Keratinocyte (primary cell): Measurements from ENCODE around the gene THAP3. TPM values are rescaled to one million over a fixed set of nuclear protein-coding genes. Genes with fewer than 3 reads are reported as not detected.

ENCODE experiments used
- DNase-seq: peaks from one replicate; pipeline ENCODE4 v3.0.0-alpha.2; 2011; ENCODE audit warnings: low read depth, missing footprints, low spot score
- FAIRE-seq: peaks from 2 replicates; lab custom pipeline; 2011; peaks lifted over from hg19 to GRCh38; lab: Jason Lieb, UNC
- H2AFZ ChIP-seq: 2 replicates; pipeline ENCODE4 v1.6.0; 2012; ENCODE audit warnings: low read length, control low read depth, inconsistent platforms; ENCODE audit not compliant: control insufficient read depth
- H3K27ac ChIP-seq: 2 replicates; pipeline ENCODE4 v1.5.1; 2011; ENCODE audit warnings: low read length; ENCODE audit not compliant: control insufficient read depth, insufficient read depth
- H3K27me3 ChIP-seq: 3 replicates; pipeline ENCODE4 v1.6.0; 2011; ENCODE audit warnings: low read length; ENCODE audit not compliant: control insufficient read depth, insufficient read depth; ENCODE audit errors: extremely low read depth
- H3K36me3 ChIP-seq, 2 experiments: 2 replicates in 1 of 2; 3 replicates in 1 of 2; pipeline ENCODE4 v1.5.1; 2011; ENCODE audit warnings: low read length in 2 of 2, mild to moderate bottlenecking in 1 of 2; ENCODE audit not compliant: control insufficient read depth in 2 of 2, insufficient read depth in 2 of 2; ENCODE audit errors: extremely low read depth in 1 of 2
- H3K4me1 ChIP-seq: 3 replicates; pipeline ENCODE4 v1.5.1; 2011; ENCODE audit warnings: low read length; ENCODE audit not compliant: control insufficient read depth, insufficient read depth; ENCODE audit errors: extremely low read depth
- H3K4me2 ChIP-seq: 3 replicates; pipeline ENCODE4 v1.6.0; 2011; ENCODE audit warnings: low read depth, low read length; ENCODE audit not compliant: control insufficient read depth, insufficient read depth; ENCODE audit errors: extremely low read depth
- H3K4me3 ChIP-seq, 3 experiments: fragments of 200-600 bp in 1 of 3; sonication (generic) in 1 of 3; 2 replicates in 2 of 3; 3 replicates in 1 of 3; pipeline ENCODE4 v1.5.1; 2011 to 2016; ENCODE audit warnings: low read length in 3 of 3, mild to moderate bottlenecking in 3 of 3, control low read depth in 2 of 3, inconsistent platforms in 1 of 3, low read depth in 1 of 3, mixed read lengths in 1 of 3, mixed run types in 1 of 3, moderate library complexity in 1 of 3; ENCODE audit not compliant: control insufficient read depth in 2 of 3, insufficient read depth in 2 of 3; ENCODE audit errors: extremely low read depth in 1 of 3
- H3K79me2 ChIP-seq: 2 replicates; pipeline ENCODE4 v1.6.0; 2012; ENCODE audit warnings: low read length; ENCODE audit not compliant: control insufficient read depth, insufficient read depth
- H3K9ac ChIP-seq: 3 replicates; pipeline ENCODE4 v1.6.0; 2011; ENCODE audit warnings: low read length; ENCODE audit not compliant: control insufficient read depth, insufficient read depth; ENCODE audit errors: extremely low read depth
- H3K9me1 ChIP-seq: 3 replicates; pipeline ENCODE4 v1.6.0; 2011; ENCODE audit warnings: low read length; ENCODE audit not compliant: control insufficient read depth, insufficient read depth; ENCODE audit errors: extremely low read depth
- H3K9me3 ChIP-seq: 2 replicates; pipeline ENCODE4 v1.5.1; 2012; ENCODE audit warnings: low read depth, low read length; ENCODE audit not compliant: control insufficient read depth
- H4K20me1 ChIP-seq: 3 replicates; pipeline ENCODE4 v1.6.0; 2011; ENCODE audit warnings: low read length; ENCODE audit not compliant: control insufficient read depth, insufficient read depth; ENCODE audit errors: extremely low read depth
- CTCF ChIP-seq, 3 experiments: IDR thresholded peaks in 1 of 3; conservative IDR thresholded peaks in 1 of 3; optimal IDR thresholded peaks in 1 of 3; 2 replicates in 2 of 3; 3 replicates in 1 of 3; pipeline versions ENCODE3 to v1.5.1; 2011; ENCODE audit warnings: low read length in 3 of 3, mild to moderate bottlenecking in 3 of 3, moderate library complexity in 2 of 3, control low read depth in 1 of 3, inconsistent platforms in 1 of 3; ENCODE audit not compliant: insufficient read depth in 2 of 3; ENCODE audit errors: extremely low read depth in 1 of 3
- EZH2 ChIP-seq: IDR thresholded peaks from one replicate; pipeline ENCODE4 v1.6.1; 2012; ENCODE audit warnings: inconsistent platforms, mild to moderate bottlenecking, low read length, moderate library complexity
- dilution Hi-C: fragments of 300-500 bp; cut with MboI; formaldehyde crosslinking; loops from one replicate; pipeline ENCODE4 v1.7.0; 2020; ENCODE audit warnings: low sequenced_read_pairs; ENCODE audit not compliant: extremely low pct_ligation_motif_present
- polyA plus RNA-seq, 5 experiments: library from polyadenylated mRNA; depleted of rRNA in 3 of 5; stranded (reverse) in 3 of 5; stranded (forward) in 1 of 5; unstranded in 1 of 5; fragments of >200 nt; gene quantifications; 1 replicate in 1 of 5; 2 replicates in 3 of 5; 3 replicates in 1 of 5; pipeline versions ENCODE4 v1.2.1 to v1.2.3, GENCODE V29; 2011 to 2012; ENCODE audit warnings: missing spikeins in 2 of 5, low read depth in 1 of 5, low replicate concordance in 1 of 5

Gene THAP3
- polyA plus RNA-seq, 1 donor (not counting 4 experiments of a cell fraction or from before 2014, with no cell fraction given): 5.1 TPM

- Histone ChIP-seq H4K20me1 (no peaks in the 10 kb centered on the region), H3K27me3 (no peaks in the 10 kb centered on the region), H3K79me2 (no peaks in the 10 kb centered on the region), H3K4me3 (no peak overlapping the region), H3K9me1 (no peaks in the 10 kb centered on the region), H3K9me3 (no peaks in the 10 kb centered on the region), H3K27ac (no peak overlapping the region), H3K36me3 (peaks cover 28 to 37% of the 10 kb centered on the region in 2 experiments), H3K4me1 (no peaks in the 10 kb centered on the region), H3K4me2 (no peak overlapping the region), H3K9ac (no peak overlapping the region), H2AFZ (no peak overlapping the region)
- DNase-seq: no peak
- FAIRE-seq: no peak
- TF ChIP-seq CTCF (optimal IDR thresholded peaks at IDR 0.05 in 1 of 3, IDR thresholded peaks at IDR 0.05 in 1 of 3, conservative IDR thresholded peaks at IDR 0.05 in 1 of 3; ENCODE audit: extremely low read depth in 1 of 3, insufficient read depth in 2 of 3, low read length in 3 of 3): no peak
- TF ChIP-seq EZH2: no peak
- dilution Hi-C loops: no loop called here
Observed at GRCh38 chr1:6648556-6648955, 23.9 kb downstream of the THAP3 start.

DNA sequence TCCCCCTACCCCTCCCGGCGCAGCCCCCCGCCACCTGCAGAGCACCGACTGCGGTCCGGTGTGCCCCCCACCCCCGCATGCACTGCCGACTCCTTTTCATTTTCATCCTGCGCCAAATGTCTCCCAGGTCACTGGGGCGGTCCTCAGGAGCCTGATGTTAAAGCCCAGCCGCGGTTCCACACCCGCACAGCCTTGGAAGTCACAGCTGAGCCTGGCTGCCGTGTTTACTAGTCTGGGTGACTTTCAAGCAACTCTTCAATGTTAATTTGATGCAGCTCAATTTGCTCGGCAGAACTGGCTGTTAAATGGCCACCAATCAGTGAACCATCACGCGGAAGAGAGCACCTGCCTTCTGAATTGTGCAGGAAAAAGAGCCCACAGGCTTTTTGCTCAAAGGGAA, 27.2 kb downstream of the THAP3 start:
- no peak overlapping the region for H3K9ac ChIP-seq
- no peak overlapping the region for H3K27ac ChIP-seq
- H3K4me3 ChIP-seq: no peak overlapping the region
- no peak for FAIRE-seq
- H4K20me1 ChIP-seq: no peaks in the 10 kb centered on the region
- H2AFZ ChIP-seq: no peak overlapping the region
- peaks cover 12 to 24% of the 10 kb centered on the region in 2 experiments for H3K36me3 ChIP-seq
- TF ChIP-seq EZH2: no peak
- TF ChIP-seq CTCF (optimal IDR thresholded peaks at IDR 0.05 in 1 of 3, IDR thresholded peaks at IDR 0.05 in 1 of 3, conservative IDR thresholded peaks at IDR 0.05 in 1 of 3; ENCODE audit: extremely low read depth in 1 of 3, insufficient read depth in 2 of 3, low read length in 3 of 3): no peak
- H3K79me2 ChIP-seq: no peaks in the 10 kb centered on the region
- dilution Hi-C loops: no loop called here
- no peaks in the 10 kb centered on the region for H3K9me1 ChIP-seq
- DNase-seq: no peak
- H3K9me3 ChIP-seq: no peaks in the 10 kb centered on the region
- no peaks in the 10 kb centered on the region for H3K4me1 ChIP-seq
- no peaks in the 10 kb centered on the region for H3K27me3 ChIP-seq
- no peak overlapping the region for H3K4me2 ChIP-seq
